ENCODE data around the gene CCDC192. TPM values are rescaled to one million over a fixed set of nuclear protein-coding genes. Genes with fewer than 3 reads are reported as not detected.

The CCDC192 gene
- total and polyA plus RNA-seq, 2 experiments from 2014 or later: 0.40 TPM; not detected in 1

GRCh38 chr5:127970081-127970480 lies 266.9 kb downstream of the CCDC192 start (continued):
- TF ChIP-seq, protein P1, sequence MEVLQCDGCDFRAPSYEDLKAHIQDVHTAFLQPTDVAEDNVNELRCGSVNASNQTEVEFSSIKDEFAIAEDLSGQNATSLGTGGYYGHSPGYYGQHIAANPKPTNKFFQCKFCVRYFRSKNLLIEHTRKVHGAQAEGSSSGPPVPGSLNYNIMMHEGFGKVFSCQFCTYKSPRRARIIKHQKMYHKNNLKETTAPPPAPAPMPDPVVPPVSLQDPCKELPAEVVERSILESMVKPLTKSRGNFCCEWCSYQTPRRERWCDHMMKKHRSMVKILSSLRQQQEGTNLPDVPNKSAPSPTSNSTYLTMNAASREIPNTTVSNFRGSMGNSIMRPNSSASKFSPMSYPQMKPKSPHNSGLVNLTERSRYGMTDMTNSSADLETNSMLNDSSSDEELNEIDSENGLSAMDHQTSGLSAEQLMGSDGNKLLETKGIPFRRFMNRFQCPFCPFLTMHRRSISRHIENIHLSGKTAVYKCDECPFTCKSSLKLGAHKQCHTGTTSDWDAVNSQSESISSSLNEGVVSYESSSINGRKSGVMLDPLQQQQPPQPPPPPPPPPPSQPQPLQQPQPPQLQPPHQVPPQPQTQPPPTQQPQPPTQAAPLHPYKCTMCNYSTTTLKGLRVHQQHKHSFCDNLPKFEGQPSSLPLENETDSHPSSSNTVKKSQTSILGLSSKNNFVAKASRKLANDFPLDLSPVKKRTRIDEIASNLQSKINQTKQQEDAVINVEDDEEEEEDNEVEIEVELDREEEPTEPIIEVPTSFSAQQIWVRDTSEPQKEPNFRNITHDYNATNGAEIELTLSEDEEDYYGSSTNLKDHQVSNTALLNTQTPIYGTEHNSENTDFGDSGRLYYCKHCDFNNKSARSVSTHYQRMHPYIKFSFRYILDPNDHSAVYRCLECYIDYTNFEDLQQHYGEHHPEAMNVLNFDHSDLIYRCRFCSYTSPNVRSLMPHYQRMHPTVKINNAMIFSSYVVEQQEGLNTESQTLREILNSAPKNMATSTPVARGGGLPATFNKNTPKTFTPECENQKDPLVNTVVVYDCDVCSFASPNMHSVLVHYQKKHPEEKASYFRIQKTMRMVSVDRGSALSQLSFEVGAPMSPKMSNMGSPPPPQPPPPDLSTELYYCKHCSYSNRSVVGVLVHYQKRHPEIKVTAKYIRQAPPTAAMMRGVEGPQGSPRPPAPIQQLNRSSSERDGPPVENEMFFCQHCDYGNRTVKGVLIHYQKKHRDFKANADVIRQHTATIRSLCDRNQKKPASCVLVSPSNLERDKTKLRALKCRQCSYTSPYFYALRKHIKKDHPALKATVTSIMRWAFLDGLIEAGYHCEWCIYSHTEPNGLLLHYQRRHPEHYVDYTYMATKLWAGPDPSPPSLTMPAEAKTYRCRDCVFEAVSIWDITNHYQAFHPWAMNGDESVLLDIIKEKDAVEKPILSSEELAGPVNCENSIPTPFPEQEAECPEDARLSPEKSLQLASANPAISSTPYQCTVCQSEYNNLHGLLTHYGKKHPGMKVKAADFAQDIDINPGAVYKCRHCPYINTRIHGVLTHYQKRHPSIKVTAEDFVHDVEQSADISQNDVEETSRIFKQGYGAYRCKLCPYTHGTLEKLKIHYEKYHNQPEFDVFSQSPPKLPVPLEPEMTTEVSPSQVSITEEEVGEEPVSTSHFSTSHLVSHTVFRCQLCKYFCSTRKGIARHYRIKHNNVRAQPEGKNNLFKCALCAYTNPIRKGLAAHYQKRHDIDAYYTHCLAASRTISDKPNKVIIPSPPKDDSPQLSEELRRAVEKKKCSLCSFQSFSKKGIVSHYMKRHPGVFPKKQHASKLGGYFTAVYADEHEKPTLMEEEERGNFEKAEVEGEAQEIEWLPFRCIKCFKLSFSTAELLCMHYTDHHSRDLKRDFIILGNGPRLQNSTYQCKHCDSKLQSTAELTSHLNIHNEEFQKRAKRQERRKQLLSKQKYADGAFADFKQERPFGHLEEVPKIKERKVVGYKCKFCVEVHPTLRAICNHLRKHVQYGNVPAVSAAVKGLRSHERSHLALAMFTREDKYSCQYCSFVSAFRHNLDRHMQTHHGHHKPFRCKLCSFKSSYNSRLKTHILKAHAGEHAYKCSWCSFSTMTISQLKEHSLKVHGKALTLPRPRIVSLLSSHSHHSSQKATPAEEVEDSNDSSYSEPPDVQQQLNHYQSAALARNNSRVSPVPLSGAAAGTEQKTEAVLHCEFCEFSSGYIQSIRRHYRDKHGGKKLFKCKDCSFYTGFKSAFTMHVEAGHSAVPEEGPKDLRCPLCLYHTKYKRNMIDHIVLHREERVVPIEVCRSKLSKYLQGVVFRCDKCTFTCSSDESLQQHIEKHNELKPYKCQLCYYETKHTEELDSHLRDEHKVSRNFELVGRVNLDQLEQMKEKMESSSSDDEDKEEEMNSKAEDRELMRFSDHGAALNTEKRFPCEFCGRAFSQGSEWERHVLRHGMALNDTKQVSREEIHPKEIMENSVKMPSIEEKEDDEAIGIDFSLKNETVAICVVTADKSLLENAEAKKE (CRISPR knock-in tag; IDR thresholded peaks at IDR 0.05): no peak
- no peak for TF ChIP-seq JUNB (IDR thresholded peaks at IDR 0.05; ENCODE audit: unreplicated experiment)
- TF ChIP-seq ZNF114 (CRISPR knock-in tag; IDR thresholded peaks at IDR 0.05): no peak
- TF ChIP-seq CREB1 (CRISPR knock-in tag; IDR thresholded peaks at IDR 0.05; ENCODE audit: low read depth): no peak
- no peak for TF ChIP-seq STAT1 (IDR thresholded peaks at IDR 0.05; ENCODE audit: unreplicated experiment)
- TF ChIP-seq ZNF331 (CRISPR knock-in tag; IDR thresholded peaks at IDR 0.05; ENCODE audit: low read depth): no peak
- no peak for TF ChIP-seq NANOG (IDR thresholded peaks at IDR 0.05; ENCODE audit: borderline replicate concordance)

GRCh38 chr5:127970854-127971425 lies 267.7 kb downstream of the CCDC192 start:
- no peaks in the 10 kb centered on the region for H3K36me3 Mint-ChIP-seq (ENCODE audit: low read depth)
- Histone ChIP-seq H3K4me2 (no peak overlapping the region), H4K20me1 (replicated peaks; ENCODE audit: insufficient read depth) (no peaks in the 10 kb centered on the region), H3K4me1 (ENCODE audit: insufficient read depth) (no peaks in the 10 kb centered on the region), H3K9me2 (ENCODE audit: insufficient read depth) (no peaks in the 10 kb centered on the region), H3K27ac (ENCODE audit: low read depth) (no peak overlapping the region), H3K79me2 (replicated peaks; ENCODE audit: insufficient read depth) (no peaks in the 10 kb centered on the region), H2AFZ (no peak overlapping the region), H3K27me3 (ENCODE audit: insufficient read depth) (no peaks in the 10 kb centered on the region), H3K4me3 (no peak overlapping the region), H3F3A (replicated peaks; ENCODE audit: low read depth) (no peaks in the 10 kb centered on the region), H3K36me3 (ENCODE audit: insufficient read depth) (no peaks in the 10 kb centered on the region)
- no peaks in the 10 kb centered on the region for H3K9me3 Mint-ChIP-seq
- no peak overlapping the region for H3K27ac Mint-ChIP-seq
- DNase-seq (ENCODE audit: low spot score) (no peak), ATAC-seq (no peak)
- TF ChIP-seq NANOG (IDR thresholded peaks at IDR 0.05; ENCODE audit: borderline replicate concordance) (no peak), EZH2 (IDR thresholded peaks at IDR 0.05; ENCODE audit: low read depth, unreplicated experiment) (no peak), ZNF331 (CRISPR knock-in tag; IDR thresholded peaks at IDR 0.05; ENCODE audit: low read depth) (no peak), POLR2AphosphoS5 (IDR thresholded peaks at IDR 0.05; ENCODE audit: low read depth) (no peak), CREB1 (CRISPR knock-in tag; IDR thresholded peaks at IDR 0.05; ENCODE audit: low read depth) (no peak), JUNB (IDR thresholded peaks at IDR 0.05; ENCODE audit: unreplicated experiment) (no peak), STAT1 (IDR thresholded peaks at IDR 0.05; ENCODE audit: unreplicated experiment) (no peak), EZH2phosphoT487 (IDR thresholded peaks at IDR 0.05; ENCODE audit: unreplicated experiment) (no peak), CTCF (conservative IDR thresholded peaks at IDR 0.05; ENCODE audit: low read depth in 2 of 2) (no peak)
- TF ChIP-seq, protein P2, sequence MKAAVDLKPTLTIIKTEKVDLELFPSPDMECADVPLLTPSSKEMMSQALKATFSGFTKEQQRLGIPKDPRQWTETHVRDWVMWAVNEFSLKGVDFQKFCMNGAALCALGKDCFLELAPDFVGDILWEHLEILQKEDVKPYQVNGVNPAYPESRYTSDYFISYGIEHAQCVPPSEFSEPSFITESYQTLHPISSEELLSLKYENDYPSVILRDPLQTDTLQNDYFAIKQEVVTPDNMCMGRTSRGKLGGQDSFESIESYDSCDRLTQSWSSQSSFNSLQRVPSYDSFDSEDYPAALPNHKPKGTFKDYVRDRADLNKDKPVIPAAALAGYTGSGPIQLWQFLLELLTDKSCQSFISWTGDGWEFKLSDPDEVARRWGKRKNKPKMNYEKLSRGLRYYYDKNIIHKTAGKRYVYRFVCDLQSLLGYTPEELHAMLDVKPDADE (IDR thresholded peaks at IDR 0.05): no peak
- H3K4me3 Mint-ChIP-seq: no peak overlapping the region
- H3K27me3 Mint-ChIP-seq (ENCODE audit: insufficient read depth, low read depth, poor library complexity): no peaks in the 10 kb centered on the region
- H3K4me1 Mint-ChIP-seq: no peaks in the 10 kb centered on the region
